ENCODE data around the gene LHX5. TPM values are rescaled to one million over a fixed set of nuclear protein-coding genes. Genes with fewer than 3 reads are reported as not detected.

LHX5 gene
- total RNA-seq, 1 donor from 2014 or later, result not detected

GRCh38 chr12:113478351-113479011 lies 6.8 kb upstream of the LHX5 start:
- no peak overlapping the region for H3K4me3 Mint-ChIP-seq (ENCODE audit: unreplicated experiment)
- DNase-seq (ENCODE audit: low spot score), result no peak
- H3K4me1 Mint-ChIP-seq (ENCODE audit: unreplicated experiment), result peaks cover 11% of the 10 kb centered on the region

GRCh38 chr12:113477842-113478215 lies 6.2 kb upstream of the LHX5 start:
- Mint-ChIP-seq H3K27ac (ENCODE audit: unreplicated experiment) (no peak overlapping the region), H3K27me3 (ENCODE audit: unreplicated experiment) (peaks cover 58% of the 10 kb centered on the region), H3K4me3 (ENCODE audit: unreplicated experiment) (no peak overlapping the region), H3K4me1 (ENCODE audit: unreplicated experiment) (peaks cover 17% of the 10 kb centered on the region), H3K36me3 (ENCODE audit: low read depth, unreplicated experiment) (no peaks in the 10 kb centered on the region), H3K9me3 (ENCODE audit: unreplicated experiment) (no peaks in the 10 kb centered on the region)
- DNase-seq (ENCODE audit: low spot score), result no peak
- TF ChIP-seq, protein P1, sequence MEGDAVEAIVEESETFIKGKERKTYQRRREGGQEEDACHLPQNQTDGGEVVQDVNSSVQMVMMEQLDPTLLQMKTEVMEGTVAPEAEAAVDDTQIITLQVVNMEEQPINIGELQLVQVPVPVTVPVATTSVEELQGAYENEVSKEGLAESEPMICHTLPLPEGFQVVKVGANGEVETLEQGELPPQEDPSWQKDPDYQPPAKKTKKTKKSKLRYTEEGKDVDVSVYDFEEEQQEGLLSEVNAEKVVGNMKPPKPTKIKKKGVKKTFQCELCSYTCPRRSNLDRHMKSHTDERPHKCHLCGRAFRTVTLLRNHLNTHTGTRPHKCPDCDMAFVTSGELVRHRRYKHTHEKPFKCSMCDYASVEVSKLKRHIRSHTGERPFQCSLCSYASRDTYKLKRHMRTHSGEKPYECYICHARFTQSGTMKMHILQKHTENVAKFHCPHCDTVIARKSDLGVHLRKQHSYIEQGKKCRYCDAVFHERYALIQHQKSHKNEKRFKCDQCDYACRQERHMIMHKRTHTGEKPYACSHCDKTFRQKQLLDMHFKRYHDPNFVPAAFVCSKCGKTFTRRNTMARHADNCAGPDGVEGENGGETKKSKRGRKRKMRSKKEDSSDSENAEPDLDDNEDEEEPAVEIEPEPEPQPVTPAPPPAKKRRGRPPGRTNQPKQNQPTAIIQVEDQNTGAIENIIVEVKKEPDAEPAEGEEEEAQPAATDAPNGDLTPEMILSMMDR (IDR thresholded peaks at IDR 0.05; ENCODE audit: unreplicated experiment), result no peak

More at GRCh38 chr12:113478351-113479011, 6.8 kb upstream of the LHX5 start:
- Mint-ChIP-seq H3K27ac (ENCODE audit: unreplicated experiment) (no peak overlapping the region), H3K9me3 (ENCODE audit: unreplicated experiment) (no peaks in the 10 kb centered on the region), H3K36me3 (ENCODE audit: low read depth, unreplicated experiment) (no peaks in the 10 kb centered on the region), H3K27me3 (ENCODE audit: unreplicated experiment) (peaks cover 52% of the 10 kb centered on the region)
- TF ChIP-seq, protein P1 (IDR thresholded peaks at IDR 0.05; ENCODE audit: unreplicated experiment), result no peak

- Mint-ChIP-seq H3K9me3 (ENCODE audit: unreplicated experiment) (no peaks in the 10 kb centered on the region), H3K4me3 (ENCODE audit: unreplicated experiment) (no peak overlapping the region), H3K4me1 (ENCODE audit: unreplicated experiment) (peaks cover 17% of the 10 kb centered on the region), H3K27ac (ENCODE audit: unreplicated experiment) (no peak overlapping the region), H3K27me3 (ENCODE audit: unreplicated experiment) (peaks cover 63% of the 10 kb centered on the region), H3K36me3 (ENCODE audit: low read depth, unreplicated experiment) (no peaks in the 10 kb centered on the region)
- DNase-seq (ENCODE audit: low spot score), result no peak
- TF ChIP-seq, protein P1 (IDR thresholded peaks at IDR 0.05; ENCODE audit: unreplicated experiment), result no peak
Observed at GRCh38 chr12:113477171-113477841, 5.6 kb upstream of the LHX5 start.

- Mint-ChIP-seq H3K27me3 (ENCODE audit: unreplicated experiment) (peaks cover 68% of the 10 kb centered on the region), H3K27ac (ENCODE audit: unreplicated experiment) (no peak overlapping the region)
- DNase-seq (ENCODE audit: low spot score), result no peak
Observed at GRCh38 chr12:113476176-113476986, 4.7 kb upstream of the LHX5 start.

More at GRCh38 chr12:113476176-113476986, 4.7 kb upstream of the LHX5 start:
- TF ChIP-seq, protein P1 (IDR thresholded peaks at IDR 0.05; ENCODE audit: unreplicated experiment), result no peak
- Mint-ChIP-seq H3K4me1 (ENCODE audit: unreplicated experiment) (peaks cover 17% of the 10 kb centered on the region), H3K36me3 (ENCODE audit: low read depth, unreplicated experiment) (no peaks in the 10 kb centered on the region), H3K9me3 (ENCODE audit: unreplicated experiment) (no peaks in the 10 kb centered on the region), H3K4me3 (ENCODE audit: unreplicated experiment) (no peak overlapping the region)

All from endothelial cell (in vitro differentiated cells).